GM12878 (cell line): ENCODE data around the gene SH2D3A. TPM values are rescaled to one million over a fixed set of nuclear protein-coding genes. Genes with fewer than 3 reads are reported as not detected.

Source experiments
- ATAC-seq: fragments of 200-7000 bp; cut with Tn5 transposase; 3 replicates; pipeline ENCODE4 v1.9.1; 2020; ENCODE audit warnings: mild to moderate bottlenecking, moderate library complexity
- BruUV-seq: library from RNA; stranded (reverse); fragments of 400-500 nt; replicated peaks from 2 replicates; lab custom pipeline; 2021; lab: Mats Ljungman, UMichigan
- CTCF ChIA-PET: fragments of 300-600 bp; sonication (Branson Sonifier 250); formaldehyde crosslinking; extraction: SDS; loops from one replicate; lab custom pipeline; 2021; ENCODE audit warnings: inconsistent platforms; lab: Yijun Ruan, JAX
- POLR2A ChIA-PET: fragments of 350-600 bp; formaldehyde crosslinking; extraction: SDS; loops from one replicate; lab custom pipeline; 2021; ENCODE audit warnings: inconsistent platforms; lab: Charles Lee
- RAD21 ChIA-PET: fragments of 300-600 bp; sonication (Branson Sonifier 250); formaldehyde crosslinking; loops from one replicate; lab custom pipeline; 2023; ENCODE audit warnings: antibody characterized with exemption; ENCODE audit not compliant: unreplicated experiment; lab: Charles Lee
- SMC1A ChIA-PET: fragments of 300-600 bp; sonication (Branson Sonifier 250); formaldehyde crosslinking; loops from one replicate; lab custom pipeline; 2023; ENCODE audit not compliant: unreplicated experiment, uncharacterized antibody; lab: Charles Lee
- DNase-seq: peaks from one replicate; pipeline ENCODE4 v3.0.0-alpha.2; 2011; ENCODE audit warnings: low read depth, low spot score
- FAIRE-seq: peaks from 3 replicates; lab custom pipeline; 2011; peaks lifted over from hg19 to GRCh38; lab: Jason Lieb, UNC
- H2AFZ ChIP-seq: 2 replicates; pipeline ENCODE4 v1.6.0; 2011; ENCODE audit warnings: low read depth, low read length, control low read depth; ENCODE audit not compliant: control insufficient read depth
- H3K27ac ChIP-seq: 2 replicates; pipeline ENCODE4 v1.5.1; 2011; ENCODE audit warnings: control low read depth; ENCODE audit not compliant: control insufficient read depth, insufficient read depth
- H3K27me3 ChIP-seq, 2 experiments: replicated peaks in 1 of 2; 2 replicates each; pipeline versions ENCODE4 v1.6.0 to v1.6.1; 2011; ENCODE audit warnings: low read length in 1 of 2; ENCODE audit not compliant: control insufficient read depth in 2 of 2, insufficient read depth in 2 of 2
- H3K36me3 ChIP-seq, 2 experiments: 2 replicates each; pipeline ENCODE4 v1.5.1; 2011; ENCODE audit warnings: low read length in 1 of 2; ENCODE audit not compliant: control insufficient read depth in 2 of 2, insufficient read depth in 2 of 2
- H3K4me1 ChIP-seq: 2 replicates; pipeline ENCODE4 v1.6.1; 2011; ENCODE audit warnings: mild to moderate bottlenecking, low read length, moderate library complexity, mixed read lengths; ENCODE audit not compliant: control insufficient read depth, insufficient read depth
- H3K4me2 ChIP-seq: 2 replicates; pipeline ENCODE4 v1.6.0; 2011; ENCODE audit warnings: control low read depth; ENCODE audit not compliant: control insufficient read depth, insufficient read depth
- H3K4me3 ChIP-seq: fragments of 200-600 bp; sonication (generic); 2 replicates; pipeline ENCODE4 v1.5.1; 2016
- H3K79me2 ChIP-seq: 2 replicates; pipeline ENCODE4 v1.6.0; 2011; ENCODE audit warnings: low read length; ENCODE audit not compliant: control insufficient read depth, insufficient read depth
- H3K9ac ChIP-seq: 2 replicates; pipeline ENCODE4 v1.8.0; 2011; ENCODE audit warnings: low read length, control low read depth, mixed read lengths; ENCODE audit not compliant: control insufficient read depth, insufficient read depth
- H3K9me3 ChIP-seq: replicated peaks from 3 replicates; pipeline ENCODE4 v1.5.1; 2011; ENCODE audit warnings: mild to moderate bottlenecking, low read length; ENCODE audit not compliant: control insufficient read depth, insufficient read depth
- H4K20me1 ChIP-seq: 2 replicates; pipeline ENCODE4 v1.6.0; 2011; ENCODE audit not compliant: control insufficient read depth, insufficient read depth
- EP300 ChIP-seq, 2 experiments: fragments of 150-350 bp in 1 of 2; IDR thresholded peaks; 2 replicates each; pipeline ENCODE4 v1.6.1; 2011 to 2012; ENCODE audit warnings: low read depth in 2 of 2, low read length in 2 of 2, borderline replicate concordance in 1 of 2, improper control_type of control experiment in 1 of 2, inconsistent platforms in 1 of 2; ENCODE audit not compliant: control insufficient read depth in 1 of 2
- MEF2A ChIP-seq: IDR thresholded peaks from 2 replicates; pipeline ENCODE4 v1.6.1; 2011; ENCODE audit warnings: low read depth, mild to moderate bottlenecking, low read length, moderate library complexity; ENCODE audit not compliant: insufficient read depth
- NFXL1 ChIP-seq: fragments of 450-650 bp; IDR thresholded peaks from 2 replicates; pipeline ENCODE4 v1.6.1; 2017; ENCODE audit warnings: antibody characterized with exemption, mild to moderate bottlenecking, borderline replicate concordance
- NFYB ChIP-seq: IDR thresholded peaks from 2 replicates; pipeline ENCODE4 v1.6.1; 2011; ENCODE audit warnings: low read depth, mild to moderate bottlenecking, low read length, improper control_type of control experiment, moderate library complexity; ENCODE audit not compliant: insufficient read depth
- PML ChIP-seq: IDR thresholded peaks from 2 replicates; pipeline ENCODE4 v1.6.1; 2012; ENCODE audit warnings: low read length, inconsistent platforms
- RCOR1 ChIP-seq: conservative IDR thresholded peaks from 2 replicates; pipeline ENCODE4 v1.6.1; 2012; ENCODE audit warnings: low read depth, low read length, improper control_type of control experiment
- SMAD1 ChIP-seq: fragments of 450-650 bp; IDR thresholded peaks from 2 replicates; pipeline ENCODE4 v1.6.1; 2018; ENCODE audit warnings: mild to moderate bottlenecking, low read depth; ENCODE audit not compliant: partially characterized antibody
- WGBS: methylation state at CpG from one replicate; pipeline ENCODE4 v1.1.6; 2016; ENCODE audit warnings: low lambda C conversion rate; ENCODE audit not compliant: insufficient replicate concordance, insufficient coverage; ENCODE audit errors: missing lambda C conversion rate; 5-methylcytosine and 5-hydroxymethylcytosine counted together
- in situ Hi-C: fragments of 300-500 bp; cut with MboI; formaldehyde crosslinking; loops from 9 replicates; pipeline ENCODE4 v1.14.3; 2018; ENCODE audit warnings: mixed read lengths
- intact Hi-C: fragments of 100-400 bp; cut with micrococcal nuclease; formaldehyde crosslinking; loops from one replicate; pipeline ENCODE4 v1.14.2; 2022; ENCODE audit not compliant: unreplicated experiment
- polyA plus RNA-seq, 11 experiments: library from polyadenylated mRNA; depleted of rRNA in 4 of 11; unstranded in 6 of 11; stranded (reverse) in 5 of 11; fragments of >200 nt; fragmentation: Nextera tagmentation in 4 of 11; fragmentation: Illumina TruSeq in 1 of 11; extraction: Ambion mirVana in 4 of 11; extraction: Trizol in 1 of 11; gene quantifications; 1 replicate in 1 of 11; 2 replicates in 10 of 11; pipeline versions ENCODE4 v1.2.1 to v1.2.3, GENCODE V29; 2011 to 2016; ENCODE audit warnings: inconsistent platforms in 2 of 11, missing spikeins in 2 of 11, low read depth in 1 of 11
- total RNA-seq, 4 experiments: library from RNA; depleted of rRNA in 3 of 4; stranded (reverse); fragments of >200 nt in 3 of 4; fragmentation: Illumina TruSeq in 1 of 4; extraction: Trizol in 1 of 4; gene quantifications; 2 replicates each; pipeline versions ENCODE4 v1.2.1 to v1.2.3, GENCODE V29; 2013 to 2021
- TF ChIP-seq, protein P1 (sequence below): fragments of 450-650 bp; IDR thresholded peaks from 2 replicates; pipeline ENCODE4 v1.6.1; 2017; ENCODE audit warnings: mild to moderate bottlenecking, low read depth, inconsistent platforms; ENCODE audit not compliant: poor library complexity, severe bottlenecking
- TF ChIP-seq, protein P2 (sequence below): fragments of 450-650 bp; IDR thresholded peaks from 2 replicates; pipeline ENCODE4 v1.6.1; 2018; ENCODE audit warnings: mild to moderate bottlenecking, low read depth, moderate library complexity; ENCODE audit not compliant: partially characterized antibody
- TF ChIP-seq, protein P3 (sequence below): fragments of 450-650 bp; IDR thresholded peaks from 2 replicates; pipeline ENCODE4 v1.6.1; 2017; ENCODE audit warnings: borderline replicate concordance

SH2D3A gene
- total and polyA plus RNA-seq, 10 of the 15 experiments (the other 5 are each of a cell fraction or from before 2014, with no cell fraction given), result 0.77 to 24.4 (median 9.5) TPM

DNA sequence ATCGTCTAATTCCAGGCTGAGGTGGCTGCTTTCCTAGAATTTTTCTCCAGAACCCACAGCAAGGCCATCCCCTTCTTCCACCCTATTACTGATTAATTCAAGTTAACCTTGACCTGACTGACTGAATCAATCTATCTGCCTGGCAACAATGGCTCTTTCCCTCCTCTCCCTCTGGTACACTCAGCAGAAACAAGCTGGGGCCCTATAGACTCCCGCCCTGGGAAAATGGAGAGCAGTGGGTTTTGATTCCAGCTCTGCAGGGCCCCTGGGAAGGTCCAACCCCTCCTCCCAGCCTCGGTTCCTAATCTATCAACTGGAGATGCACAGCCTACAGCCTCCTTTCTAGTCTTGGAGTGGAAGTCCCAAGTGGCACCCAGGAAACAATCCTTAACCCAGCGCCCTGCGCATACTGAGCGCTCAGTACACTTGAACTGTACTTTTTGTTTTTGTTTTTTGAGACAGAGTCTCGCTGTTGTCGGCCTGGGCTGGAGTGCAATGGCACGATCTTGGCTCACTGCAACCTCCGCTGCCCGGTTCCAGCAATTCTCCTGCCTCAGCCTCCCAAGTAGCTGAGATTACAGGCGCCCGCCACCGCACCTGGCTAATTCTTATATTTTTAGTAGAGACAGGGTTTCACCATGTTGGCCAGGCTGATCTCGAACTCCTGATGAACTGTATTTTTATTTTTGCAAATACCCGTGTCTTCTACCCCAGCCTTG lies 41.6 kb downstream of the SH2D3A start (continued):
- TF ChIP-seq, protein P1, sequence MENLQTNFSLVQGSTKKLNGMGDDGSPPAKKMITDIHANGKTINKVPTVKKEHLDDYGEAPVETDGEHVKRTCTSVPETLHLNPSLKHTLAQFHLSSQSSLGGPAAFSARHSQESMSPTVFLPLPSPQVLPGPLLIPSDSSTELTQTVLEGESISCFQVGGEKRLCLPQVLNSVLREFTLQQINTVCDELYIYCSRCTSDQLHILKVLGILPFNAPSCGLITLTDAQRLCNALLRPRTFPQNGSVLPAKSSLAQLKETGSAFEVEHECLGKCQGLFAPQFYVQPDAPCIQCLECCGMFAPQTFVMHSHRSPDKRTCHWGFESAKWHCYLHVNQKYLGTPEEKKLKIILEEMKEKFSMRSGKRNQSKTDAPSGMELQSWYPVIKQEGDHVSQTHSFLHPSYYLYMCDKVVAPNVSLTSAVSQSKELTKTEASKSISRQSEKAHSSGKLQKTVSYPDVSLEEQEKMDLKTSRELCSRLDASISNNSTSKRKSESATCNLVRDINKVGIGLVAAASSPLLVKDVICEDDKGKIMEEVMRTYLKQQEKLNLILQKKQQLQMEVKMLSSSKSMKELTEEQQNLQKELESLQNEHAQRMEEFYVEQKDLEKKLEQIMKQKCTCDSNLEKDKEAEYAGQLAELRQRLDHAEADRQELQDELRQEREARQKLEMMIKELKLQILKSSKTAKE, result no peak
- TF ChIP-seq EP300 (IDR thresholded peaks at IDR 0.05; ENCODE audit: borderline replicate concordance in 1 of 2, control insufficient read depth in 1 of 2, low read depth in 2 of 2, low read length in 2 of 2) (no peak), PML (no peak)

DNA sequence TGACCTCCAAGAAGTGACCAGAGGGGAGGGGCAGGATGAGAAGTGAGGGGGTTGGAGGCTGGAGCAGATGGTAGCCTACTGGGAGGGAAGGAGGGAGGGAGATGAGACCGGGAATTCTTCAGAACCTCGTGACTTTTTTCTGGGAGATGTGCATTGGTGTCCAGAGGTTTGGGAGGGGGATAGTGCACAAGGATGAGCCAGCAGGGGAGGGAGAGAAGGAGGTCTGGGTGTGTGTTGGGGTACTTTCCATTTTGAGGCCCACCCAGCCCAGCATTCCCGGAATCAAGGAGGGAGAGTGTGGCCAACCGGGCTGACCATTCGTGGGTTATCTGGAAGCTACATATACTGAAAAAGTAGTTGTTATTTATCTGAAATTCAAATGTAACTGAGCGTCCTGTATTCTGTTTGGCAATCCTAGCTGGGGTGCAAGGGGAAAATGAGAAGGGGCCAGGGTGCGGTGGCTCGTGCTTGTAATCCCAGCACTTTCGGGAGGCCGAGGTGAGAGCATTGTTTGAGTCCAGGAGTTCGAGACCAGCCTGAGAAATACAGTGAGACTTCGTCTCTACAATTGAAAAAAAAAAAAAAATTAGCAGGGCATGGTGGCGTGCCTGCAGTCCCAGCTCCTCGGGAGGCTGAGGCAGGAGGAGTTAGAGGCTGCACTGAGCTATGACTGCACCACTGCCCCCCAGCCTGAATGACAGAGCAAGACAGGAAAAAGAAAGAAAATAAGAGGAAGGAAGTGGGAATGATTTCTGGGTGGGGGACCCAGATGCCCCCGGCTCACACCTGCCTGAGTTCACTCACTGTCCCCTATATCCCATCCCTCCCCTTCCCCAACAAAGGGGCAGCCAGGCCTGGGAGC lies 42.4 kb downstream of the SH2D3A start:
- Histone ChIP-seq H3K9ac (no peak overlapping the region), H3K4me2 (no peak overlapping the region), H3K79me2 (no peaks in the 10 kb centered on the region), H3K27me3 (no peaks in the 10 kb centered on the region), H3K27ac (no peak overlapping the region), H2AFZ (no peak overlapping the region), H3K9me3 (no peaks in the 10 kb centered on the region), H4K20me1 (no peaks in the 10 kb centered on the region), H3K4me1 (peaks cover 44% of the 10 kb centered on the region), H3K4me3 (no peak overlapping the region), H3K36me3 (no peaks in the 10 kb centered on the region)
- POLR2A ChIA-PET, result interaction anchor here (0.6 to 1.2 kb wide), 2 partner anchors 78 to 138 kb away, joined by 3 to 4 read pairs; no protein-coding TSS in a partner anchor
- no peak for ATAC-seq
- CTCF ChIA-PET, result interaction anchor here (0.9 to 1.7 kb wide), 5 partner anchors 12 to 139 kb away, joined by 3 to 6 read pairs (median 4); partner anchors contain the start of gene GPR108
- FAIRE-seq, result no peak
- DNase-seq, result no peak
- RAD21 ChIA-PET, result no interaction called here
- 55% methylated on average over 15 of the region's 15 CpGs for WGBS
- SMC1A ChIA-PET, result interaction anchor here (0.7 to 1.6 kb wide), 4 partner anchors 11 to 83 kb away, joined by 3 to 5 read pairs (median 3); no protein-coding TSS in a partner anchor
- intact Hi-C loops (no loop called here), in situ Hi-C loops (no loop called here)
- BruUV-seq, result no TSS peak
- TF ChIP-seq MEF2A (no peak), RCOR1 (no peak), PML (no peak), NFYB (no peak), NFXL1 (no peak), SMAD1 (no peak)
- TF ChIP-seq, protein P2, sequence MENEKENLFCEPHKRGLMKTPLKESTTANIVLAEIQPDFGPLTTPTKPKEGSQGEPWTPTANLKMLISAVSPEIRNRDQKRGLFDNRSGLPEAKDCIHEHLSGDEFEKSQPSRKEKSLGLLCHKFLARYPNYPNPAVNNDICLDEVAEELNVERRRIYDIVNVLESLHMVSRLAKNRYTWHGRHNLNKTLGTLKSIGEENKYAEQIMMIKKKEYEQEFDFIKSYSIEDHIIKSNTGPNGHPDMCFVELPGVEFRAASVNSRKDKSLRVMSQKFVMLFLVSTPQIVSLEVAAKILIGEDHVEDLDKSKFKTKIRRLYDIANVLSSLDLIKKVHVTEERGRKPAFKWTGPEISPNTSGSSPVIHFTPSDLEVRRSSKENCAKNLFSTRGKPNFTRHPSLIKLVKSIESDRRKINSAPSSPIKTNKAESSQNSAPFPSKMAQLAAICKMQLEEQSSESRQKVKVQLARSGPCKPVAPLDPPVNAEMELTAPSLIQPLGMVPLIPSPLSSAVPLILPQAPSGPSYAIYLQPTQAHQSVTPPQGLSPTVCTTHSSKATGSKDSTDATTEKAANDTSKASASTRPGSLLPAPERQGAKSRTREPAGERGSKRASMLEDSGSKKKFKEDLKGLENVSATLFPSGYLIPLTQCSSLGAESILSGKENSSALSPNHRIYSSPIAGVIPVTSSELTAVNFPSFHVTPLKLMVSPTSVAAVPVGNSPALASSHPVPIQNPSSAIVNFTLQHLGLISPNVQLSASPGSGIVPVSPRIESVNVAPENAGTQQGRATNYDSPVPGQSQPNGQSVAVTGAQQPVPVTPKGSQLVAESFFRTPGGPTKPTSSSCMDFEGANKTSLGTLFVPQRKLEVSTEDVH, result no peak
- TF ChIP-seq, protein P3, sequence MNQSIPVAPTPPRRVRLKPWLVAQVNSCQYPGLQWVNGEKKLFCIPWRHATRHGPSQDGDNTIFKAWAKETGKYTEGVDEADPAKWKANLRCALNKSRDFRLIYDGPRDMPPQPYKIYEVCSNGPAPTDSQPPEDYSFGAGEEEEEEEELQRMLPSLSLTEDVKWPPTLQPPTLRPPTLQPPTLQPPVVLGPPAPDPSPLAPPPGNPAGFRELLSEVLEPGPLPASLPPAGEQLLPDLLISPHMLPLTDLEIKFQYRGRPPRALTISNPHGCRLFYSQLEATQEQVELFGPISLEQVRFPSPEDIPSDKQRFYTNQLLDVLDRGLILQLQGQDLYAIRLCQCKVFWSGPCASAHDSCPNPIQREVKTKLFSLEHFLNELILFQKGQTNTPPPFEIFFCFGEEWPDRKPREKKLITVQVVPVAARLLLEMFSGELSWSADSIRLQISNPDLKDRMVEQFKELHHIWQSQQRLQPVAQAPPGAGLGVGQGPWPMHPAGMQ, result no peak
